ENCODE measurements around the gene ZNF710. TPM values are rescaled to one million over a fixed set of nuclear protein-coding genes. Genes with fewer than 3 reads are reported as not detected.

ZNF710 gene
- polyA plus RNA-seq, 3 donors: 17.6 to 26.6 (median 17.9) TPM

GRCh38 chr15:90036806-90037510, 35.8 kb downstream of the ZNF710 start:
- no peak for DNase-seq

- DNase-seq: no peak
Observed at GRCh38 chr15:90037511-90037860, 36.4 kb downstream of the ZNF710 start.

GRCh38 chr15:90037961-90038631, 37.0 kb downstream of the ZNF710 start:
- no peak for DNase-seq

- DNase-seq: no peak
Observed at GRCh38 chr15:90038632-90039095, 37.5 kb downstream of the ZNF710 start.

GRCh38 chr15:90039996-90040395, 38.9 kb downstream of the ZNF710 start:
- DNase-seq: no peak

GRCh38 chr15:90040618-90041017, 39.5 kb downstream of the ZNF710 start:
- no peak for DNase-seq

GRCh38 chr15:90042356-90042755, 41.2 kb downstream of the ZNF710 start:
- no peak for DNase-seq

GRCh38 chr15:90042766-90043529, 41.8 kb downstream of the ZNF710 start:
- no peak for DNase-seq

- no peak for DNase-seq
Observed at GRCh38 chr15:90043530-90044010, 42.4 kb downstream of the ZNF710 start.

- no peak for DNase-seq
Observed at GRCh38 chr15:90044191-90044590, 43.1 kb downstream of the ZNF710 start.

- DNase-seq: no peak
Observed at GRCh38 chr15:90044916-90045371, 43.8 kb downstream of the ZNF710 start.

GRCh38 chr15:90046289-90046688, 45.2 kb downstream of the ZNF710 start:
- no peak for DNase-seq

GRCh38 chr15:90046911-90047392, 45.8 kb downstream of the ZNF710 start:
- DNase-seq: no peak

- no peak for DNase-seq
Observed at GRCh38 chr15:90047956-90048575, 46.9 kb downstream of the ZNF710 start.

- DNase-seq: no peak
Observed at GRCh38 chr15:90049030-90049429, 47.9 kb downstream of the ZNF710 start.

GRCh38 chr15:90049666-90050604, 48.8 kb downstream of the ZNF710 start:
- no peak for DNase-seq

- DNase-seq: no peak
Observed at GRCh38 chr15:90051874-90052273, 50.8 kb downstream of the ZNF710 start.

- DNase-seq: no peak
Observed at GRCh38 chr15:90053685-90054466, 52.8 kb downstream of the ZNF710 start.

GRCh38 chr15:90054618-90055097, 53.5 kb downstream of the ZNF710 start:
- DNase-seq: no peak

GRCh38 chr15:90055182-90055581, 54.1 kb downstream of the ZNF710 start:
- no peak for DNase-seq
